Esophagus muscularis mucosa (tissue), 4 donors: ENCODE measurements around the gene APP. TPM values are rescaled to one million over a fixed set of nuclear protein-coding genes. Genes with fewer than 3 reads are reported as not detected.
"Not testable (repeated sequence)": the region's sequence is repeated elsewhere in the genome, so short reads cannot be mapped to it uniquely, and the experiment has no call there.

Source experiments
- DNase-seq: peaks from one replicate; pipeline ENCODE4 v3.0.0-alpha.2; 2017; ENCODE audit errors: extremely low spot score
- H3K27ac ChIP-seq, 4 donors: fragments of 200-600 bp; sonication (generic); replicated peaks in 1 of 4; 1 replicate in 3 of 4; 2 replicates in 1 of 4; pipeline ENCODE4 v1.5.1; 2016 to 2019; ENCODE audit warnings: mild to moderate bottlenecking in 1 of 4
- H3K27me3 ChIP-seq, 4 donors: fragments of 200-600 bp; sonication (generic); one replicate each; pipeline versions ENCODE4 v1.5.1 to v1.6.0; 2016 to 2019
- H3K36me3 ChIP-seq, 4 donors: fragments of 200-600 bp; sonication (generic); one replicate each; pipeline ENCODE4 v1.5.1; 2016 to 2019
- H3K4me1 ChIP-seq, 4 donors: fragments of 200-600 bp; sonication (generic); one replicate each; pipeline ENCODE4 v1.5.1; 2016 to 2019
- H3K4me3 ChIP-seq, 4 donors: fragments of 200-600 bp; sonication (generic); 1 replicate in 2 of 4; 2 replicates in 2 of 4; pipeline ENCODE4 v1.5.1; 2016 to 2019; ENCODE audit warnings: mild to moderate bottlenecking in 4 of 4, moderate library complexity in 1 of 4
- H3K9me3 ChIP-seq, 4 donors: fragments of 200-600 bp; sonication (generic); 1 replicate in 3 of 4; 2 replicates in 1 of 4; pipeline ENCODE4 v1.5.1; 2016 to 2019
- CTCF ChIP-seq, 3 experiments: fragments of 200-600 bp in 2 of 3; fragments of 450-650 bp in 1 of 3; sonication (generic) in 2 of 3; IDR thresholded peaks; one replicate each; pipeline ENCODE4 v1.5.1; 2017 to 2019; ENCODE audit warnings: antibody characterized with exemption in 3 of 3, mild to moderate bottlenecking in 2 of 3, moderate library complexity in 1 of 3
- EP300 ChIP-seq: sonication (generic); formaldehyde crosslinking; IDR thresholded peaks from one replicate; pipeline ENCODE4 v1.6.1; 2017; ENCODE audit warnings: antibody characterized with exemption
- POLR2A ChIP-seq: fragments of 450-650 bp; IDR thresholded peaks from one replicate; pipeline ENCODE4 v1.6.1; 2017; ENCODE audit warnings: antibody characterized with exemption, moderate library complexity, mild to moderate bottlenecking, low read depth
- POLR2AphosphoS5 ChIP-seq, 2 donors: sonication (generic); formaldehyde crosslinking; IDR thresholded peaks; one replicate each; pipeline ENCODE4 v1.6.1; 2017; ENCODE audit warnings: antibody characterized with exemption in 2 of 2
- WGBS: methylation state at CpG from one replicate; pipeline ENCODE4 v1.1.5; 2018; 5-methylcytosine and 5-hydroxymethylcytosine counted together
- intact Hi-C: fragments of 100-400 bp; cut with DNase I; formaldehyde crosslinking; loops from one replicate; pipeline ENCODE4 v1.15.1; 2023
- total RNA-seq, 4 donors: library from RNA; depleted of rRNA; stranded (reverse); fragments of >200 nt; gene quantifications; one replicate each; pipeline versions ENCODE4 v1.1.0 to v1.2.1, GENCODE V29; 2016

The APP gene
- total RNA-seq, 4 donors from 2014 or later = 459 to 790 (median 624) TPM

GRCh38 chr21:26032263-26032662 lies 138.3 kb downstream of the APP start:
- no peak overlapping the region for H3K4me3 ChIP-seq
- no peaks in the 10 kb centered on the region for H3K27me3 ChIP-seq
- H3K36me3 ChIP-seq = peaks cover 0 to 7% (median 2%) of the 10 kb centered on the region in 4 donors
- no peaks in the 10 kb centered on the region for H3K9me3 ChIP-seq
- no peak overlapping the region for H3K27ac ChIP-seq
- TF ChIP-seq POLR2AphosphoS5 (IDR thresholded peaks at IDR 0.05) (no peak), POLR2A (no peak), CTCF (IDR thresholded peaks at IDR 0.05) (no peak), EP300 (no peak)
- no peak for DNase-seq
- WGBS = 79% methylated on average over 2 of the region's 2 CpGs
- intact Hi-C loops = no loop called here
- H3K4me1 ChIP-seq = peaks cover 2 to 10% (median 9%) of the 10 kb centered on the region in 4 donors

- Histone ChIP-seq H3K4me1 (peaks cover 3 to 26% (median 19%) of the 10 kb centered on the region in 4 donors), H3K4me3 (no peak overlapping the region), H3K27me3 (no peaks in the 10 kb centered on the region), H3K9me3 (no peaks in the 10 kb centered on the region), H3K36me3 (peaks cover 0 to 7% (median 1%) of the 10 kb centered on the region in 4 donors), H3K27ac (no peak overlapping the region)
- WGBS = 97% methylated on average over 4 of the region's 4 CpGs
- DNase-seq = no peak
- TF ChIP-seq POLR2AphosphoS5 (IDR thresholded peaks at IDR 0.05) (no peak), EP300 (no peak), POLR2A (no peak), CTCF (IDR thresholded peaks at IDR 0.05) (no peak)
- intact Hi-C loops = no loop called here
These were observed 142.4 kb downstream of the APP start for GRCh38 chr21:26028183-26028582.

DNA sequence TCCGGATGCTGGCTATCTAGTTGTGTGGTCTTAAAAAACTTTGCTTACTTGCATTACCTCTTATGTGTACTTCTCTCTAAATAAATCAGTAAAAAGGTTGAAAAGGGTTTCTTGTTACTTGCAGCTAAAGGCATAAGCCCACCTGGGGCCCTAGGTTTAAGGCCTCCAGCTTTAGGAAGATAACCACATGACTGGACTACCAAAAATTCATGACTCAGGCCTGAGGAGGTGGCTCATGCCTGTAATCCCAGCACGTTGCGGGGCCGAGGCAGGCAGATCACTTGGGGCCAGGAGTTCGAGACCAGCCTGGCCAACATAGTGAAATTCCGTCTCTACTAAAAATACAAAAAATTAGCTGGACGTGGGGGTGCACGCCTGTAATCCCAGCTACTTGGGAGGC lies 142.9 kb downstream of the APP start:
- TF ChIP-seq CTCF (IDR thresholded peaks at IDR 0.05) (no peak), EP300 (no peak), POLR2AphosphoS5 (IDR thresholded peaks at IDR 0.05) (no peak)

GRCh38 chr21:26025536-26026512 lies 144.7 kb downstream of the APP start:
- TF ChIP-seq POLR2A = no peak
- TF ChIP-seq POLR2AphosphoS5 (IDR thresholded peaks at IDR 0.05) = no peak
- no peak for TF ChIP-seq EP300
- no peak for TF ChIP-seq CTCF (IDR thresholded peaks at IDR 0.05)
- Histone ChIP-seq H3K9me3 (no peaks in the 10 kb centered on the region), H3K4me1 (peaks cover 3 to 26% (median 19%) of the 10 kb centered on the region in 4 donors), H3K4me3 (no peak overlapping the region), H3K27me3 (no peaks in the 10 kb centered on the region), H3K27ac (no peak overlapping the region), H3K36me3 (peaks cover 9 to 23% (median 10%) of the 10 kb centered on the region in 4 donors)
- intact Hi-C loops = no loop called here
- DNase-seq = no peak
- WGBS = 55% methylated on average over 9 of the region's 9 CpGs

More for the DNA sequence above, 142.9 kb downstream of the APP start:
- Histone ChIP-seq H3K27me3 (no peaks in the 10 kb centered on the region), H3K27ac (no peak overlapping the region), H3K4me3 (no peak overlapping the region), H3K36me3 (peaks cover 0 to 4% (median 0%) of the 10 kb centered on the region in 4 donors), H3K9me3 (no peaks in the 10 kb centered on the region), H3K4me1 (peaks cover 3 to 26% (median 19%) of the 10 kb centered on the region in 4 donors)
- intact Hi-C loops = no loop called here
- WGBS = 94% methylated on average over 8 of the region's 8 CpGs
- DNase-seq = no peak

DNA sequence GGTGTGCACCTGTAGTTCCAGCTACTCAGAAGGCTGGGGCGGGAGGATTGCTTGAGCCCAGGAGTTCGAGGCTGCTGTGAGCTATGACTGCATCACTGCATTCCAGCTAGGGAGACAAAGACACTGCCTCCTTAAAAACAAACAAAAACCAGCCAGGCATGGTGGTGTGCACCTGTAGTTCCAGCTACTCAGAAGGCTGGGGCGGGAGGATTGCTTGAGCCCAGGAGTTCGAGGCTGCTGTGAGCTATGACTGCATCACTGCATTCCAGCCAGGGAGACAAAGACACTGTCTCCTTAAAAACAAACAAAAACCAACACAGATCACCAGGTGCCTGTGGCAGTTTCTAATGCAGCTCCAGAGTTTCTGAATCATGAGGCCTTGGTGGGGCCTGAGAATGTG lies 147.2 kb downstream of the APP start:
- Histone ChIP-seq H3K36me3 (peaks cover 9 to 25% (median 12%) of the 10 kb centered on the region in 4 donors), H3K4me1 (peaks cover 3 to 26% (median 19%) of the 10 kb centered on the region in 4 donors)
- H3K4me3 ChIP-seq, H3K9me3 ChIP-seq, H3K27me3 ChIP-seq, intact Hi-C loops, DNase-seq, H3K27ac ChIP-seq: not testable (repeated sequence)
- whole genome bisulfite sequencing = 80% methylated on average over 4 of the region's 4 CpGs

GRCh38 chr21:26022598-26023337 lies 147.8 kb downstream of the APP start:
- 93% methylated on average over 6 of the region's 6 CpGs for WGBS
- H3K9me3 ChIP-seq = not testable (repeated sequence)

More at GRCh38 chr21:26022598-26023337, 147.8 kb downstream of the APP start:
- intact Hi-C loops, H3K27ac ChIP-seq, H3K4me3 ChIP-seq, DNase-seq, H3K27me3 ChIP-seq: not testable (repeated sequence)
- H3K4me1 ChIP-seq = peaks cover under 1 to 26% (median 19%) of the 10 kb centered on the region in 4 donors
- peaks cover 9 to 25% (median 12%) of the 10 kb centered on the region in 4 donors for H3K36me3 ChIP-seq
